Pericardium fibroblast (primary cell): ENCODE results near the gene KRTAP9-1. TPM values are rescaled to one million over a fixed set of nuclear protein-coding genes. Genes with fewer than 3 reads are reported as not detected.

Experiments used
- total RNA-seq: library from RNA; depleted of rRNA; stranded (reverse); fragments of >200 nt; gene quantifications from 2 replicates; pipeline ENCODE4 v1.2.3, GENCODE V29; 2015

Gene KRTAP9-1
- total RNA-seq = not detected in 2 replicates

GRCh38 chr17:41189837-41190318 lies at the start of gene KRTAP9-1:
Gene KRTAP9-1 (plus strand): TSS chr17:41189887. CDS start chr17:41189887, 0 bp downstream.

GRCh38 chr17:41140360-41141131 lies 49.1 kb upstream of the KRTAP9-1 start, which contains the start of gene KRTAP4-6:
Gene KRTAP4-6 (minus strand): TSS chr17:41140544. CDS start chr17:41140487, 57 bp downstream.

GRCh38 chr17:41149652-41149985 lies 40.1 kb upstream of the KRTAP9-1 start, which contains the start of gene KRTAP4-5:
Gene KRTAP4-5 (minus strand): TSS chr17:41149825. CDS start chr17:41149767, 58 bp downstream.

GRCh38 chr17:41160648-41161047 lies 29.0 kb upstream of the KRTAP9-1 start, which contains the start of gene KRTAP4-4:
Gene KRTAP4-4 (minus strand): TSS chr17:41160748. CDS start chr17:41160691, 57 bp downstream.

GRCh38 chr17:41168121-41168520 lies 21.6 kb upstream of the KRTAP9-1 start, which contains the start of gene KRTAP4-3:
Gene KRTAP4-3 (minus strand): TSS chr17:41168221. CDS start chr17:41168172, 49 bp downstream.

GRCh38 chr17:41177727-41178271 lies 11.9 kb upstream of the KRTAP9-1 start, which contains the start of gene KRTAP4-2:
Gene KRTAP4-2 (minus strand): TSS chr17:41178221. CDS start chr17:41178164, 57 bp downstream.

GRCh38 chr17:41184480-41184961 lies 5.2 kb upstream of the KRTAP9-1 start, which contains the start of gene KRTAP4-1:
Gene KRTAP4-1 (minus strand): TSS chr17:41184911. CDS start chr17:41184854, 57 bp downstream.

GRCh38 chr17:41226598-41227095 lies 37.0 kb downstream of the KRTAP9-1 start, which contains the start of gene KRTAP9-2:
Gene KRTAP9-2 (plus strand): TSS chr17:41226648. CDS start chr17:41226655, 7 bp downstream.

GRCh38 chr17:41232399-41233105 lies 42.9 kb downstream of the KRTAP9-1 start, which contains the start of gene KRTAP9-3:
Gene KRTAP9-3 (plus strand): TSS chr17:41232449. CDS start chr17:41232502, 53 bp downstream.

GRCh38 chr17:41237949-41238437 lies 48.3 kb downstream of the KRTAP9-1 start, which contains the start of gene KRTAP9-8:
Gene KRTAP9-8 (plus strand): TSS chr17:41237999. CDS start chr17:41238052, 53 bp downstream.

Other genes with a start within 250 kb of the KRTAP9-1 start
- gene KRT39, start 222.9 kb upstream of the KRTAP9-1 start, total RNA-seq = not detected in 2 replicates
- gene KRT40, start 205.6 kb upstream of the KRTAP9-1 start, total RNA-seq = not detected in 2 replicates
- not detected in 2 replicates for gene KRTAP3-3, start 195.7 kb upstream of the KRTAP9-1 start, total RNA-seq
- not detected in 2 replicates for gene KRTAP3-2, start 190.0 kb upstream of the KRTAP9-1 start, total RNA-seq
- gene KRTAP3-1, start 180.8 kb upstream of the KRTAP9-1 start, total RNA-seq = not detected in 2 replicates
- gene KRTAP1-5, start 162.7 kb upstream of the KRTAP9-1 start, total RNA-seq = not detected in 2 replicates
- not detected in 2 replicates for gene KRTAP1-4, start 159.7 kb upstream of the KRTAP9-1 start, total RNA-seq
- not detected in 2 replicates for gene KRTAP1-3, start 155.0 kb upstream of the KRTAP9-1 start, total RNA-seq
- not detected in 2 replicates for gene KRTAP1-1, start 148.4 kb upstream of the KRTAP9-1 start, total RNA-seq
- not detected in 2 replicates for gene KRTAP2-1, start 142.6 kb upstream of the KRTAP9-1 start, total RNA-seq
- not detected in 2 replicates for gene KRTAP2-2, start 134.7 kb upstream of the KRTAP9-1 start, total RNA-seq
- gene KRTAP2-3, start 129.8 kb upstream of the KRTAP9-1 start, total RNA-seq = not detected in 2 replicates
- gene KRTAP2-4, start 124.0 kb upstream of the KRTAP9-1 start, total RNA-seq = not detected in 2 replicates
- gene KRTAP4-7, start 105.7 kb upstream of the KRTAP9-1 start, total RNA-seq = not detected in 2 replicates
- gene KRTAP4-8, start 91.7 kb upstream of the KRTAP9-1 start, total RNA-seq = not detected in 2 replicates
- gene KRTAP4-16, start 87.7 kb upstream of the KRTAP9-1 start, total RNA-seq = not detected in 2 replicates
- gene KRTAP4-9, start 84.5 kb upstream of the KRTAP9-1 start, total RNA-seq = not detected in 2 replicates
- gene KRTAP4-11, start 71.5 kb upstream of the KRTAP9-1 start, total RNA-seq = not detected in 2 replicates
- not detected in 2 replicates for gene KRTAP4-12, start 65.7 kb upstream of the KRTAP9-1 start, total RNA-seq
- not detected in 2 replicates for gene KRTAP4-6, start 49.3 kb upstream of the KRTAP9-1 start, total RNA-seq
- not detected in 2 replicates for gene KRTAP4-5, start 40.1 kb upstream of the KRTAP9-1 start, total RNA-seq
- gene KRTAP4-4, start 29.1 kb upstream of the KRTAP9-1 start, total RNA-seq = not detected in 2 replicates
- gene KRTAP4-3, start 21.7 kb upstream of the KRTAP9-1 start, total RNA-seq = not detected in 2 replicates
- gene KRTAP4-2, start 11.7 kb upstream of the KRTAP9-1 start, total RNA-seq = not detected in 2 replicates
- not detected in 2 replicates for gene KRTAP4-1, start 5.0 kb upstream of the KRTAP9-1 start, total RNA-seq
- gene KRTAP9-2, start 36.8 kb downstream of the KRTAP9-1 start, total RNA-seq = not detected in 2 replicates
- not detected in 2 replicates for gene KRTAP9-3, start 42.6 kb downstream of the KRTAP9-1 start, total RNA-seq
- not detected in 2 replicates for gene KRTAP9-8, start 48.1 kb downstream of the KRTAP9-1 start, total RNA-seq
- gene KRTAP9-4, start 59.8 kb downstream of the KRTAP9-1 start, total RNA-seq = not detected in 2 replicates
- not detected in 2 replicates for gene KRTAP9-9, start 65.5 kb downstream of the KRTAP9-1 start, total RNA-seq
- gene KRTAP9-6, start 75.5 kb downstream of the KRTAP9-1 start, total RNA-seq = not detected in 2 replicates
- not detected in 2 replicates for gene KRTAP9-7, start 85.8 kb downstream of the KRTAP9-1 start, total RNA-seq
- not detected in 2 replicates for gene KRTAP29-1, start 113.0 kb downstream of the KRTAP9-1 start, total RNA-seq
- not detected in 2 replicates for gene KRTAP16-1, start 119.4 kb downstream of the KRTAP9-1 start, total RNA-seq
- not detected in 2 replicates for gene KRTAP17-1, start 125.8 kb downstream of the KRTAP9-1 start, total RNA-seq
- not detected in 2 replicates for gene KRT33A, start 160.9 kb downstream of the KRTAP9-1 start, total RNA-seq
- not detected in 2 replicates for gene KRT33B, start 179.9 kb downstream of the KRTAP9-1 start, total RNA-seq
- gene KRT34, start 192.4 kb downstream of the KRTAP9-1 start, total RNA-seq = not detected in 2 replicates
- not detected in 2 replicates for gene KRT31, start 207.7 kb downstream of the KRTAP9-1 start, total RNA-seq
- gene KRT37, start 234.7 kb downstream of the KRTAP9-1 start, total RNA-seq = not detected in 2 replicates